ENCODE results near the gene ENSA. TPM values are rescaled to one million over a fixed set of nuclear protein-coding genes. Genes with fewer than 3 reads are reported as not detected.

Gene ENSA
- total and polyA plus RNA-seq, 2 of the 4 experiments (the other 2 are of a cell fraction) = 53.2 to 96.5 TPM

- Histone ChIP-seq H3K79me1 (ENCODE audit: low read depth in 1 of 2, low read length in 2 of 2) (peaks cover 6 to 52% of the 10 kb centered on the region in 2 experiments; a peak in 3 of 4 replicates), H2BK15ac (ENCODE audit: low read depth, low read length) (peak overlapping the region; percentile 59; the same call in 2 of the 3 replicates), H3K27me3 (ENCODE audit: control insufficient read depth, insufficient read depth, low read length) (no peaks in the 10 kb centered on the region), H3K9me1 (ENCODE audit: insufficient read depth, low read length) (no peaks in the 10 kb centered on the region), H2BK5ac (ENCODE audit: low read depth, low read length, poor library complexity, severe bottlenecking) (peak overlapping the region; percentile 65), H3K4me2 (ENCODE audit: low read depth, low read length) (peak overlapping the region; percentile 75), H4K91ac (ENCODE audit: insufficient read depth, low read depth, low read length) (peak overlapping the region; percentile 36), H2BK20ac (ENCODE audit: low read depth, low read length) (peak overlapping the region; percentile 44), H3K4me1 (ENCODE audit: control insufficient read depth, insufficient read depth, low read length) (peaks cover 16% of the 10 kb centered on the region), H2BK120ac (ENCODE audit: low read depth, low read length) (peak overlapping the region; percentile 67), H3K18ac (ENCODE audit: low read depth, low read length) (peak overlapping the region; percentile 97), H3K23ac (ENCODE audit: low read depth, low read length) (peak overlapping the region; percentile 66; the same call in 1 of the 2 replicates), H3K4ac (ENCODE audit: low read depth, low read length) (peak overlapping the region; percentile 63; the same call in 1 of the 2 replicates), H3K56ac (ENCODE audit: extremely low read depth, insufficient read depth, low read length) (no peak overlapping the region), H3K14ac (replicated peaks; ENCODE audit: low read depth, low read length) (peak overlapping the region; percentile 79), H4K5ac (ENCODE audit: low read depth, low read length) (peak overlapping the region; percentile 99), H3K4me3 (ENCODE audit: insufficient read depth, low read depth, low read length) (no peak overlapping the region), H3K9me3 (ENCODE audit: control insufficient read depth, insufficient read depth, low read length) (no peaks in the 10 kb centered on the region), H3K27ac (ENCODE audit: insufficient read depth, low read length) (peak overlapping the region; percentile 96), H2AK9ac (replicated peaks; ENCODE audit: low read depth, low read length, poor library complexity) (no peak overlapping the region), H3K9ac (ENCODE audit: low read depth, low read length) (peak overlapping the region; percentile 78; the same call in 1 of the 2 replicates), H4K8ac (ENCODE audit: low read depth in 2 of 2, low read length in 2 of 2) (peak overlapping the region; percentile 56 to 81; a peak in 3 of 4 replicates), H2AK5ac (ENCODE audit: low read depth, low read length) (peak overlapping the region; percentile 24), H2AFZ (replicated peaks; ENCODE audit: low read length, poor library complexity) (no peak overlapping the region), H4K20me1 (ENCODE audit: insufficient read depth, low read length) (peaks cover 3% of the 10 kb centered on the region; the same call in 1 of the 2 replicates), H3K36me3 (ENCODE audit: control insufficient read depth, insufficient read depth, low read length) (peaks cover 2% of the 10 kb centered on the region; the same call in 1 of the 2 replicates)
- in situ Hi-C loops (cut with MboI; ENCODE audit: low sequenced_read_pairs) (loop anchor here (5.0 kb wide), 1 partner anchor 32 kb away; the partner anchor contains the start of gene MCL1), dilution Hi-C loops (cut with HindIII; ENCODE audit: low sequenced_read_pairs, unreplicated experiment) (no loop called here), intact Hi-C loops (cut with micrococcal nuclease) (loop anchor here (2.0 kb wide), 1 partner anchor 31 kb away; the partner anchor contains the start of gene MCL1)
- 61% methylated on average over 2 of the region's 2 CpGs; no CpG with 5 or more reads in 1 of the 2 experiments for WGBS, 2 experiments (ENCODE audit: extremely low coverage in 2 of 2, insufficient read length in 1 of 2)
- ChIA-PET CTCF (interaction anchor here (0.6 to 1.0 kb wide), 2 partner anchors 49 to 147 kb away, joined by 3 to 4 read pairs; no protein-coding TSS in a partner anchor), POLR2A (ENCODE audit: unreplicated experiment) (interaction anchor here (0.6 to 0.9 kb wide), 2 partner anchors 39 to 42 kb away, joined by 3 to 6 read pairs; no protein-coding TSS in a partner anchor)
- TF ChIP-seq MXI1 (IDR thresholded peaks at IDR 0.05; ENCODE audit: borderline replicate concordance, low read depth, low read length) = no peak
- peak; percentile 37; the same call in 1 of the 2 replicates for TF ChIP-seq USF2 (IDR thresholded peaks at IDR 0.05; ENCODE audit: low read depth, low read length)
- BruUV-seq (replicated peaks) = no TSS peak
- no peak for ATAC-seq (ENCODE audit: low read depth)
- peak; percentile 30 for DNase-seq
These were observed 19.7 kb downstream of the ENSA start for GRCh38 chr1:150609732-150610131.
